ENCODE measurements around the gene HDAC4. TPM values are rescaled to one million over a fixed set of nuclear protein-coding genes. Genes with fewer than 3 reads are reported as not detected.
A peak's percentile ranks its signal among the peaks of the same experiment; 100 is the strongest.

Gene HDAC4
- total and polyA plus RNA-seq, 2 donors from 2014 or later, result 2.2 to 56.8 TPM

DNA sequence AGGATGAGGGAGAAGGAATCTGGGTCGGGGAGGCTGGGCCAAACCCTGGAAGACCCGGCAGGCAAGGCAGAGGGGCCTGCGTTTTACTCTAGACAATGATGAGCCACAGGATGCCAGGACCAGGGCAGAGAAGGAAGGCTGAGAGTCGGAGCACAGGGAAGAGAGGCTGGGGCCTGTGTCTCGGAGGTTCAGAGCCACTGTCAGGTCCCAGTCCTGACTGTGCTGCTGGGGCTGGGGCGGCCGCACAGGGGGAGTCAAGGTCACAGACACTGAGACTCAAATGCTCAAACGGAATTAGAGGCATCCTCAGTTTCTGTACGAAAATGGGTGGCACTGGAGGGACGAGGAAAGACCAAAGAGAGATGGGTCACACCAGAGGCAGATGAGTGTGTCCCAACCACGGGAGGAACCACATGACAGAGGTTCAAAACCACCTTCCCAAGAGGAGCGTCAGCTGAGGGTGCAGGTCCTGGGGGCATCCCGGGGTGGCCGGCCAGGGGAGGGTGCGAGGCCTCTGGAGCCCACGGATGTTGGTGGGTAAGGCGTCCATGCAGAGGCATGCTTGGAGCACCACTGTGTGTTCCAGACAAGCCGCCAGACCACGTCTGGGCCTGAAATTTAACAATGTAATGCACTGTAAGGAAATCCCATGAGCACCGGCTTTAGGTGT is 14.7 kb downstream of the HDAC4 start:
- no peak overlapping the region for H3K4me3 ChIP-seq (ENCODE audit: low read length in 3 of 3)
- H3K4me1 ChIP-seq (ENCODE audit: control insufficient read depth in 2 of 3, insufficient read depth in 2 of 3, low read depth in 1 of 3, low read length in 3 of 3), result peaks cover 0 to 2% (median 0%) of the 10 kb centered on the region in 3 donors
- TF ChIP-seq, protein P1, sequence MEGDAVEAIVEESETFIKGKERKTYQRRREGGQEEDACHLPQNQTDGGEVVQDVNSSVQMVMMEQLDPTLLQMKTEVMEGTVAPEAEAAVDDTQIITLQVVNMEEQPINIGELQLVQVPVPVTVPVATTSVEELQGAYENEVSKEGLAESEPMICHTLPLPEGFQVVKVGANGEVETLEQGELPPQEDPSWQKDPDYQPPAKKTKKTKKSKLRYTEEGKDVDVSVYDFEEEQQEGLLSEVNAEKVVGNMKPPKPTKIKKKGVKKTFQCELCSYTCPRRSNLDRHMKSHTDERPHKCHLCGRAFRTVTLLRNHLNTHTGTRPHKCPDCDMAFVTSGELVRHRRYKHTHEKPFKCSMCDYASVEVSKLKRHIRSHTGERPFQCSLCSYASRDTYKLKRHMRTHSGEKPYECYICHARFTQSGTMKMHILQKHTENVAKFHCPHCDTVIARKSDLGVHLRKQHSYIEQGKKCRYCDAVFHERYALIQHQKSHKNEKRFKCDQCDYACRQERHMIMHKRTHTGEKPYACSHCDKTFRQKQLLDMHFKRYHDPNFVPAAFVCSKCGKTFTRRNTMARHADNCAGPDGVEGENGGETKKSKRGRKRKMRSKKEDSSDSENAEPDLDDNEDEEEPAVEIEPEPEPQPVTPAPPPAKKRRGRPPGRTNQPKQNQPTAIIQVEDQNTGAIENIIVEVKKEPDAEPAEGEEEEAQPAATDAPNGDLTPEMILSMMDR (IDR thresholded peaks at IDR 0.05; ENCODE audit: borderline replicate concordance, extremely low read depth, insufficient read depth), result no peak
- H3K9ac ChIP-seq (ENCODE audit: low read length in 3 of 3), result no peak overlapping the region
- intact Hi-C loops (cut with DNase I), result no loop called here
- DNase-seq (no peak), FAIRE-seq (no peak)
- H3K9me3 ChIP-seq (ENCODE audit: control insufficient read depth in 2 of 3, insufficient read depth in 1 of 3, low read length in 3 of 3), result no peaks in the 10 kb centered on the region
- H3K27ac ChIP-seq (ENCODE audit: low read depth in 2 of 2, low read length in 2 of 2), result no peak overlapping the region
- H3K36me3 ChIP-seq (ENCODE audit: control insufficient read depth in 2 of 3, insufficient read depth in 3 of 3, low read length in 3 of 3), result no peaks in the 10 kb centered on the region
- no peaks in the 10 kb centered on the region for H3K27me3 ChIP-seq (ENCODE audit: control insufficient read depth, insufficient read depth, low read length)

DNA sequence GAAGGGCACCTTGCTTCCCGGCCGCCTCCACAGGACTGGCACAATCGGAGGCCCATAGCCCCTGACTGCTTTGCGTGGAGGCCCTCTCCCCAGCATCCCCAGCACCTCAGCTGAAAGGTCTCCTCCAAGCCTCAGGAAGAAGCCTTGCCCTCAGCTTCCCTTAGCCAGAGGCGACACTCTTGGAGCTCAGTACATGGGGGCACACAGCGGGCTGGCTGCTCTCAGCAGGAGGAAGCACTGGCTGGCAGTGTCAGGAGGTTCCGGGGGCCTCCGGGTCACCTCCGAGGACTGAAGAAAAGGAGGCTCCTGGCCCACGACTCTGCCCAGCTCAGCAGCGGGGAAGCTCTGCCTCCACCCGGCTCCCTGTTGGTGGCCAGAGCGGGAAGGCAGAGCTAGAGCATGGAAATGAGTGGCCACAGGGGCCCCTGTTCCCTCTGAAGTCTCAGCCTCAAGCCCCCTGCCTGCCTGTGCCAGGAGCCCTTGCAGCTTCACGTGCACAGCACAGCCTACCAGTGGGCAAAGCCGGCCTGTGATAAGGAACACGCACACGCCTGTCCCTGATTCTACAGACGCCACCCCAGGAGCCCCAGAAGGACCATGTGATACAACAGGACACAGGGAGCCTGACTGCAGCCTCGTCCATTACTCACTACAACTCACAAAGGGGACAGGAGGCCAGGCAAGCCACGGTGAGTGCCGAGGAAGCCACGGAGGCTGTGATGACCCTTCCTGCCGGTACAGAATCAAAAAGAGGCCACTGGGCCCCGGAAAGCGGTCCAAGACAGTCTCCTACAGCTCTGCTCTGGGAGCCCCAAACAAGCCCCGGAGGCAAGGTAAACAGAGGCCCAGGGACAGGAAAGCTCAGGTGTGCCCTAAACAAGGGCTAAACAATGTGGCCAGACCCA is 15.5 kb downstream of the HDAC4 start:
- intact Hi-C loops (cut with DNase I), result no loop called here
- no peak for FAIRE-seq

DNA sequence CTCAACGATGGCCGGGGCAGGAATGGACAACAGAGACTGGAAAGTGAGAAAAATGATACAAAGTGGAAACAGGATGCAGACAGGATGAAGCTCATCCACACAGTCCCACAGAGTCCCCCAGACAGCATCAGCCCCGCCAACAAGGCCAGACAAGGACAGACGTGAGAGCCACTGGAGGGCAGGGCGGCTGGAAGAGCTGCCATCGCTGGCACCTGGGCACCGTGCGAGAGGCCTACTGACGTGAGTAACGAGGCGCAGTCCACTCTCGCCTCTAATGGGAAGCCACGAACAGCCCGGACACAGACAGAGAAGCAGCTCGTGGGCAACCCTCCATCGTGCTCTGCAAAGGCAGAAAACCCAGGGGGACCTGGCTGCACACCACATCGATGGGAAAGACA is 17.1 kb downstream of the HDAC4 start:
- no peak for FAIRE-seq
- DNase-seq, result peak in 1 of 5 donors; percentile 64
- no peaks in the 10 kb centered on the region for H3K27me3 ChIP-seq (ENCODE audit: control insufficient read depth, insufficient read depth, low read length)
- no peaks in the 10 kb centered on the region for H3K36me3 ChIP-seq (ENCODE audit: control insufficient read depth in 2 of 3, insufficient read depth in 3 of 3, low read length in 3 of 3)
- no peak overlapping the region for H3K27ac ChIP-seq (ENCODE audit: low read depth in 2 of 2, low read length in 2 of 2)
- peaks cover 0 to 5% (median 2%) of the 10 kb centered on the region in 3 donors for H3K4me1 ChIP-seq (ENCODE audit: control insufficient read depth in 2 of 3, insufficient read depth in 2 of 3, low read depth in 1 of 3, low read length in 3 of 3)
- TF ChIP-seq, protein P1 (IDR thresholded peaks at IDR 0.05; ENCODE audit: borderline replicate concordance, extremely low read depth, insufficient read depth), result no peak
- no peak overlapping the region for H3K4me3 ChIP-seq (ENCODE audit: low read length in 3 of 3)
- no peaks in the 10 kb centered on the region for H3K9me3 ChIP-seq (ENCODE audit: control insufficient read depth in 2 of 3, insufficient read depth in 1 of 3, low read length in 3 of 3)
- intact Hi-C loops (cut with DNase I), result no loop called here
- H3K9ac ChIP-seq (ENCODE audit: low read length in 3 of 3), result no peak overlapping the region

More for the DNA sequence above, 15.5 kb downstream of the HDAC4 start:
- H3K4me1 ChIP-seq (ENCODE audit: control insufficient read depth in 2 of 3, insufficient read depth in 2 of 3, low read depth in 1 of 3, low read length in 3 of 3), result peaks cover 0 to 5% (median 2%) of the 10 kb centered on the region in 3 donors
- DNase-seq, result peak in 1 of 5 donors; percentile 59
- no peaks in the 10 kb centered on the region for H3K36me3 ChIP-seq (ENCODE audit: control insufficient read depth in 2 of 3, insufficient read depth in 3 of 3, low read length in 3 of 3)
- no peak overlapping the region for H3K4me3 ChIP-seq (ENCODE audit: low read length in 3 of 3)
- H3K9ac ChIP-seq (ENCODE audit: low read length in 3 of 3), result no peak overlapping the region
- H3K9me3 ChIP-seq (ENCODE audit: control insufficient read depth in 2 of 3, insufficient read depth in 1 of 3, low read length in 3 of 3), result no peaks in the 10 kb centered on the region
- no peak overlapping the region for H3K27ac ChIP-seq (ENCODE audit: low read depth in 2 of 2, low read length in 2 of 2)
- H3K27me3 ChIP-seq (ENCODE audit: control insufficient read depth, insufficient read depth, low read length), result no peaks in the 10 kb centered on the region
- TF ChIP-seq, protein P1 (IDR thresholded peaks at IDR 0.05; ENCODE audit: borderline replicate concordance, extremely low read depth, insufficient read depth), result no peak
